Stimulated activated CD8-positive, alpha-beta memory T cell treated with anti-CD3 and anti-CD28 coated beads, Interleukin-4, amount 100 ng/mL, for 1 hour (primary cell): ENCODE measurements around the gene CSF3.
A peak's percentile ranks its signal among the peaks of the same experiment; 100 is the strongest.

Experiments
- DNase-seq, 2 donors: peaks; one replicate each; pipeline ENCODE4 v3.0.0-alpha.2; 2020; ENCODE audit warnings: low read depth in 2 of 2, low spot score in 1 of 2

The CSF3 gene

DNA sequence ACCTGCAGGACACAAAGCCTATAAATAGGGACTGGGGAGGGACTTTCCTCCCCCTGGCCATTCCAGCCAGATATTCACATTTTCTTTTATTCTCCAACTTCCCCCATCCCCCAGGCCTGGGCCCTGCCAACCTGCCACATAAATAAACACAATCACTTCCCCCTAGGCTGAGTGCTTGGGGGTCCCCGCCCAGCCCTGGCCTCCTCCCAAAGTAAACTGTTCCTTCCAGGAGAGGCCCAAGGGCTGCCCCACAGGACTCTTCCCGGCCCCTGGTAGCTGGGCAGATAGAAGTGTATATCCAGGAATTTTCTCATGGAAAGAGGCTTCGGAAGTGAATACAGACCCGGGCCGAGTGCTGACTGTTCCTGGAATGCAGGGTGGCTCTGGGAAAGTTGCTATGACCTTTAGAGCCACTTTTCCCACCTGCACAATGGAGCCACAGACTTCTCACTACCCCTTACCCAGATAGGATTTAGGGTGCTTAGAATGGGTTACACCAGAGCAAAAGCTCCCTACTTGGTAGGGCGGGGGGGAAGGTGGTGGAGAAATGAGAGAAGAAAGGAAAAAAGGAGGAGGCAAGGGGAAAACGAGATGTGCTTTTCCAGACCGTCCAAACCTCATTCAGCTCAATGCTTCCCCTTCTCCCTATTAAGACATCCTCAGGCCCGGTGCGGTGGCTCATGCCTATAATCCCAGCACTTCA, 8.5 kb downstream of the CSF3 start:
- no peak for DNase-seq

GRCh38 chr17:40024901-40025300, 9.7 kb downstream of the CSF3 start:
- DNase-seq, result no peak

- DNase-seq, result no peak
Observed at GRCh38 chr17:40025559-40025958, 10.3 kb downstream of the CSF3 start.

DNA sequence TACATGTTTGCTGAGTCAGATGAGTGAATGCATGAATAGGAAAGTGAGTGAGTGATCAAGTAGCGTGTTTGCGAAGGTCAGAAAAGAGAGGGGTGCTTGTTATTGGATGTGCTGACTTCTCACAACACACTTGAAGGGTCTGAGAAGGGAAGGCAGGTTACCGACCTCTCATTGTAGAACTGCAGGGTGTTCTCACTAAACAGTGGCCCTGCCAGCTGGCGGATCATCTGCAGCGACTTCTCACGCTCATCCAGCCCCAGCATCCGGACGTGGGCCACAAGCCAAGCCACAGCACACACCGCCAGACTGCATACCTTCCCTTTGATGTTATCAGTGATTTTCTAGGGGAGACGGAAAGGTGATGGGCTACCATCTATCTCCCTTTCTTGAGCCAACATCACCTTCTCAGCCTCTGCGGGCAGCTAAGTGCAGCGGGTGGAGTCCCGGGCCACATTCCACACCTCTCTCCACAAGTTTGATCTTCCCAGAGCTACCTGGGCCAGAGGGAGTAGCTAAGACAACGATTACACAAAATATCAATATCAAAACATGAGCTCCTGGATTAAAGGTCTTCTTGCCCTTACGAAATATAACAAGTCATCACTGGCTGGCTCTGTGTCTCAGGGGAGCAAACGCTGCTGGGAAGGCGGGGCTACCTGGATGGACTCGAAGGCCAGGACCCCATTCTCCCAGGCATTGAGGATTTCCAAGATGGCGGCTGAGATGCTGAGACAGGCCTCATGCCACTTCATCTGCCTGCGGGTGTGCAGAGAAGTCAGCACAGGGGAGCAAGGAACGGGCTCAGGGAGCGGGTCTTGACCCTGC, 11.0 kb downstream of the CSF3 start:
- DNase-seq, result no peak

DNA sequence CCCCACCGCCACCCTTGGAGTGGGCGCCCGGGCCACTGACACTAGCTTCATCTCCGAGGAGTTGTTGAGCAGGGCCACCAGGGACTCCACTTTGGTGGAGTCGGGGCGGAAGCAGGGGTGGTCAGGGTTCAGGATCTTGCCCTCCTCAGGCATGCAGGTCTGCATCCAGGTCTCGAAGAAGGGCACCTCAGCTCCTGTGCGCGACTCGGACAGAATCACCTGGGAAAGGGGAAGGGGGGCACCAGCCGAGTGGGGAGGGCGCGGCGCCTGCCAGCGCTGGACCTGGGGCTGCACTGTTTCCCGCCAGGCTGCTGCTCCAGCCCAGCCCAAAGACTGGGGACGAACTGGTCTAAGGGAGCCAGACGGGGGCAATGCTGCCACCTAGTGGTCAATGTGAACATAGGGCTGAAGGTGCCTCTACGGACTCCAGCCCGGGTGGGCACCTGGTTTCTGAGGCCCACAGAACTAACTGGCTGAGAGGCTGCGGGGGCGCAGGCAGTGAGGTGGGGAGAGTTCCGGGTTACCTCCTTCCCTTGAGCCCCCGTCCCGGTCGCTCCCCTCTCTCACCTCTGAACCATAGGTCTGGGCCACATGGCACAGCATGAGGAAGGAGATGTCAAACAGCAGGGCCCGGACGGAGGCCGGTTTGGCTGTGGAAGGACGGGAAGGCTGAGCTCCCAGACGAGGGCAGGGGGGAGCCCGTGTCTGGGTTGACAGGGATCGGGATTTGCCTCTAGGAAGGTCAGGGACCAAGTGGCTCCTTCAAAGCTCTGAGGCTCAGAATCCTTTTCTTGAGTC, 11.8 kb downstream of the CSF3 start:
- DNase-seq, result peak; percentile 59 to 63

DNA sequence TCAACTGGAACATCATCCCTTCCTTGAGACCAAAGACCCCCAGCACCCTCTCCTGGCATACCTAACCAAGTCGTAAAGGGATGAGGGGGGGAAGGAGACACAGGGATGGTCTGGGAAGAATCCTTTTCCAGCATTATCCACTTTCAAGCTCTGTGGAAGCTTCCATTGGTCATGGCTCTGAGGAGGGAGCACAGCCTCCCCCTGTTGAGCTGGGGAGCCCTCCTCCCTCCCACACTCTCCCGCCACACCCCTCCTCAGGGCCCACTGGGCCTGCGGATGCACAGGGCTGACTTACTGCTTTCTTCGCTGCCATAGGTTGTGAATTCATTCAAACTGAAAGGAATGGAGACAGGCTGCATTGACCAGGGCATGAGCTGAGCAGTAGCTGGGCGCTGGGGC, 12.4 kb downstream of the CSF3 start:
- no peak for DNase-seq

GRCh38 chr17:40028595-40028994, 13.4 kb downstream of the CSF3 start:
- DNase-seq, result no peak

GRCh38 chr17:40031706-40032105, 16.5 kb downstream of the CSF3 start:
- DNase-seq, result no peak

DNA sequence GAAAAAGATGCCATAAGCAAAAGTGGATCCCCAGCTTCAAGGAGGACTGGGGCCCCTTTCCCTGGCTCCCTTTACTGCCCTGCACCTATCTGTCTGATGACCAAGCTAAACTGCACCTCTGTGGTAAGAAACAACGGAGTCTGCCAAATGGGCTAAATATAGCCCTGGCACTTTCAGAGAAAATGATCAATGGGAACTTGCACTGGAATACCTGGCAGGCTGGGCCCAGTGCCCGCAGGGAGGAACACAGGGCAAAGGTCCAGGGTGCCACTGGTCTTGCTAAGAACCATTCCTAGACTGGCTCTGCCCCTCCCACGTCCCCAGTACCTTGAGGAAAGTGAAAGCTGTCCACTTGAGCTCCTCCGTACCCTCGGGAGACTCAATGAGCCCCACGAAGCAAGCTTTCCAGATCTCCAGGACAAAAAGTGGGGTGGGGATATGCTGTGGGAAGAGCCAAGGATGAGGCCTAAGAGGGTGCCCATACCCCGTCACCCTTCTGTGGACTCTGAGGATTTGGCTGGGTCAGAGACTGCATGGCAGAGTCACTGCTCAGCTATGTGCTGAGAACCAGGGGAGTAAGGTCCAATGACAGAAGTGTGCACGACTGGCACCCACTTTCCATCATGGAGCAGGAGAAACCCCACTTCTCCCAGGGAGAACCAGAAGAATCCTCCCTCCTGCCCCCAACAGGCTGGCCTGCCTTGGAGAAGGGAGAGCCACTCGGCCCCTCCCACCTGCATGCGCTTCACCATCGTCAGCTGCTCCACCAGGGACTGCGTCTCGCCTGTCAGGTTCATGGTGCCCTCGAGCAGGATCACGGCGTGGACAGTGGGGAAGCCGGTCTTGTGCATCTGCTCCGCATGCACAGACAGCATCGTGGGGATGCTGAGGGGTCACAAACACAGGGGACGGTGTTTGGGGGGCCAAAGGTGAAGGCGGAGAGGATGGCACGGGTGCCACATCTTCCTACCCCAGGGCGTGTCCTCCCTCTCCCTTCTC, 17.4 kb downstream of the CSF3 start:
- DNase-seq, result no peak

DNA sequence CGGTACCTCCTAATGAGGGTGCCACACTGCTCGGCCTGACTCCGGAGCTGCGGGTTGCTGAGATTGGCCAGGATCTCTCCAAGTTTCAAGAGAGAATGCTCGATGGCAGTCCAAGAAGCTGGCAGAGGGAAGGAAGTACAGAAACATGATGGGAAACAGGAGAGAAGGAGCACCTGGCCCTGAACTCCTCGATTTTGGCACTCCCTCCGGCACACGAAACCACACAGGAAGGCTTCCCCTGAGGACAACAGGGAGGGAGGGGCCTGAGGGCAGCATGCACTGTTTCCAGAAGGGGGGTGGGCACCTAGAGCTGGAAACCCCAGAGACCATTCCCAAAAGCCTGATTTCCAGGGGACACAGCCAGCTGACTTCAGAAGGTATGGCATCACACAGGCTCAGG, 18.1 kb downstream of the CSF3 start:
- no peak for DNase-seq

GRCh38 chr17:40034426-40035161, 19.4 kb downstream of the CSF3 start:
- DNase-seq, result no peak

GRCh38 chr17:40035162-40035559, 19.9 kb downstream of the CSF3 start:
- no peak for DNase-seq

GRCh38 chr17:40038882-40039513, 23.8 kb downstream of the CSF3 start:
- no peak for DNase-seq

DNA sequence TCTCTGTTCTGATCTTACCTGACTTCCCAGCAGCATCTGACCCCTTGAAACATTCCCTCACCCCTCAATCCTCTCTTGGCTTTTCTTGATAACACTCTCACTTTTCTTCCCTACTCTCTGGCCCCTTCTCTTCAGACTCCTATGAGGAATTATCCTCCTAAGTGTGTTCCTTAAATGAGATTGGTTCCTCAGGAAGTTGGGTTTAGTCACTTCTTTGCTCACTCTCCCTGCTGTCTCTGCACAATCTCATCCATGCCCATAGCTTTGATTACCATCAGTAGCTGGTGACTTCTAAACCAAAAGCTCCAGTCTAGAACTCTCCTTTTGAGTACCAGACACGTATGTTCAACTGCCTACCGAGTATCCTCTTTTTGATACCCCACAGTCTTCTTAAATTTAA, 26.0 kb downstream of the CSF3 start:
- DNase-seq, result no peak

- DNase-seq, result no peak
Observed at GRCh38 chr17:40056379-40057015, 41.3 kb downstream of the CSF3 start.

- DNase-seq, result no peak
Observed at GRCh38 chr17:40058186-40058784, 43.0 kb downstream of the CSF3 start.

- no peak for DNase-seq
Observed at GRCh38 chr17:40058865-40059264, 43.6 kb downstream of the CSF3 start.

GRCh38 chr17:40059729-40060475, 44.7 kb downstream of the CSF3 start:
- DNase-seq, result no peak
